B cell (primary cell): ENCODE measurements around the gene APMAP. TPM values are rescaled to one million over a fixed set of nuclear protein-coding genes. Genes with fewer than 3 reads are reported as not detected.

Experiments used
- ATAC-seq: fragments of 200-7000 bp; cut with Tn5 transposase; one replicate; pipeline ENCODE4 v1.10.0; 2021; ENCODE audit warnings: low read depth, mild to moderate bottlenecking, moderate number of reproducible peaks, moderate library complexity
- CTCF ChIA-PET: fragments of 350-600 bp; sonication (Branson Sonifier 250); formaldehyde crosslinking; loops from one replicate; lab custom pipeline; 2021; ENCODE audit warnings: antibody characterized with exemption, inconsistent platforms; lab: Charles Lee
- POLR2A ChIA-PET: fragments of 350-600 bp; sonication (Branson Sonifier 250); formaldehyde crosslinking; loops from one replicate; lab custom pipeline; 2021; ENCODE audit warnings: antibody characterized with exemption; lab: Charles Lee
- DNase-seq: peaks from one replicate; pipeline ENCODE4 v3.0.0; 2013
- H2AFZ ChIP-seq: 2 replicates; pipeline ENCODE4 v1.6.1; 2012; ENCODE audit warnings: mild to moderate bottlenecking, low read depth, low read length; ENCODE audit not compliant: insufficient read depth, poor library complexity, severe bottlenecking
- H3K27ac ChIP-seq, 2 donors: 1 replicate in 1 of 2; 2 replicates in 1 of 2; pipeline ENCODE4 v1.5.1; 2012 to 2013; ENCODE audit warnings: low read length in 2 of 2, mild to moderate bottlenecking in 2 of 2, moderate library complexity in 1 of 2
- H3K27me3 ChIP-seq, 4 experiments: fragments of 200-600 bp in 1 of 4; sonication (generic) in 1 of 4; replicated peaks in 1 of 4; 1 replicate in 2 of 4; 2 replicates in 2 of 4; pipeline versions ENCODE4 v1.6.1 to v1.7.0; 2013 to 2016; ENCODE audit warnings: low read length in 3 of 4, mild to moderate bottlenecking in 2 of 4, mixed read lengths in 1 of 4, moderate library complexity in 1 of 4; ENCODE audit not compliant: insufficient read depth in 4 of 4, control insufficient read depth in 3 of 4; ENCODE audit errors: control extremely low read depth in 1 of 4
- H3K36me3 ChIP-seq, 2 experiments: replicated peaks in 1 of 2; 1 replicate in 1 of 2; 2 replicates in 1 of 2; pipeline versions ENCODE4 v1.6.1 to v1.7.1; 2013; ENCODE audit warnings: low read length in 1 of 2; ENCODE audit not compliant: insufficient read depth in 2 of 2, control insufficient read depth in 1 of 2; ENCODE audit errors: control extremely low read depth in 1 of 2, extremely low read depth in 1 of 2
- H3K4me1 ChIP-seq, 2 donors: fragments of 200-600 bp in 1 of 2; sonication (generic) in 1 of 2; 1 replicate in 1 of 2; 2 replicates in 1 of 2; pipeline versions ENCODE4 v1.5.1 to v1.6.1; 2013 to 2017; ENCODE audit warnings: low read length in 2 of 2; ENCODE audit not compliant: control insufficient read depth in 2 of 2, insufficient read depth in 2 of 2
- H3K4me2 ChIP-seq: replicated peaks from 2 replicates; pipeline ENCODE3; 2012; ENCODE audit warnings: mild to moderate bottlenecking, low read depth, low read length; ENCODE audit not compliant: poor library complexity, severe bottlenecking
- H3K4me3 ChIP-seq, 5 experiments: fragments of 200-600 bp in 1 of 5; sonication (generic) in 1 of 5; 1 replicate in 3 of 5; 2 replicates in 2 of 5; pipeline versions ENCODE4 v1.5.1 to v1.7.0; 2011 to 2016; ENCODE audit warnings: low read length in 4 of 5, mild to moderate bottlenecking in 4 of 5, low read depth in 2 of 5, control low read depth in 1 of 5, moderate library complexity in 1 of 5; ENCODE audit not compliant: insufficient read depth in 1 of 5; ENCODE audit errors: control extremely low read depth in 1 of 5, extremely low read depth in 1 of 5
- H3K79me2 ChIP-seq: fragments of 200-600 bp; sonication (generic); one replicate; pipeline ENCODE4 v1.6.0; 2016; ENCODE audit warnings: low read length; ENCODE audit not compliant: control insufficient read depth, insufficient read depth
- H3K9ac ChIP-seq: fragments of 200-600 bp; sonication (generic); 2 replicates; pipeline ENCODE4 v1.6.1; 2017; ENCODE audit warnings: mild to moderate bottlenecking, low read length, moderate library complexity
- H3K9me3 ChIP-seq, 3 donors: one replicate each; pipeline versions ENCODE4 v1.6.1 to v1.7.1; 2013; ENCODE audit warnings: low read length in 2 of 3; ENCODE audit not compliant: control insufficient read depth in 2 of 3, insufficient read depth in 1 of 3; ENCODE audit errors: control extremely low read depth in 1 of 3
- H4K20me1 ChIP-seq: 2 replicates; pipeline ENCODE4 v1.6.0; 2012; ENCODE audit warnings: mild to moderate bottlenecking, low read length; ENCODE audit not compliant: insufficient read depth, control insufficient read depth, poor library complexity, severe bottlenecking
- H3K27ac Mint-ChIP-seq: one replicate; pipeline ENCODE4 v1.8.0; 2021; ENCODE audit warnings: mixed read lengths
- H3K27me3 Mint-ChIP-seq: one replicate; pipeline ENCODE4 v1.8.0; 2021; ENCODE audit warnings: mixed read lengths
- H3K4me1 Mint-ChIP-seq: one replicate; pipeline ENCODE4 v1.8.0; 2021; ENCODE audit warnings: mixed read lengths
- H3K4me3 Mint-ChIP-seq: one replicate; pipeline ENCODE4 v1.8.0; 2021; ENCODE audit warnings: mixed read lengths
- H3K9me3 Mint-ChIP-seq: one replicate; pipeline ENCODE4 v1.8.0; 2022; ENCODE audit warnings: mixed read lengths; ENCODE audit not compliant: insufficient read depth
- EZH2 ChIP-seq: IDR thresholded peaks from 2 replicates; pipeline ENCODE4 v1.6.1; 2012; ENCODE audit warnings: borderline replicate concordance, low read depth, mild to moderate bottlenecking, moderate library complexity, low read length; ENCODE audit not compliant: insufficient read depth, poor library complexity, severe bottlenecking
- WGBS: methylation state at CpG from one replicate; pipeline ENCODE4 v1.1.5; 2013; ENCODE audit warnings: missing lambda C conversion rate; ENCODE audit not compliant: insufficient coverage; 5-methylcytosine and 5-hydroxymethylcytosine counted together
- intact Hi-C: fragments of 100-400 bp; cut with micrococcal nuclease; formaldehyde crosslinking; loops from one replicate; pipeline ENCODE4 v1.10.0; 2022
- polyA plus RNA-seq: library from polyadenylated mRNA; depleted of rRNA; stranded (reverse); fragments of >200 nt; gene quantifications from 2 replicates; pipeline ENCODE4 v1.2.3, GENCODE V29; 2012
- total RNA-seq, 2 donors: library from RNA; stranded (reverse); fragments of 120-200 nt in 1 of 2; gene quantifications; 1 replicate in 1 of 2; 2 replicates in 1 of 2; pipeline versions ENCODE4 v1.2.3 to v1.2.4, GENCODE V29; 2013 to 2022
- TF ChIP-seq, protein P1 (sequence below): fragments of 200-600 bp; IDR thresholded peaks from one replicate; pipeline ENCODE4 v1.8.0; 2022; ENCODE audit warnings: antibody characterized with exemption, mild to moderate bottlenecking

APMAP gene
- total and polyA plus RNA-seq, 2 donors (not counting 1 experiment from before 2014, with no cell fraction given): 9.1 to 28.0 TPM

DNA sequence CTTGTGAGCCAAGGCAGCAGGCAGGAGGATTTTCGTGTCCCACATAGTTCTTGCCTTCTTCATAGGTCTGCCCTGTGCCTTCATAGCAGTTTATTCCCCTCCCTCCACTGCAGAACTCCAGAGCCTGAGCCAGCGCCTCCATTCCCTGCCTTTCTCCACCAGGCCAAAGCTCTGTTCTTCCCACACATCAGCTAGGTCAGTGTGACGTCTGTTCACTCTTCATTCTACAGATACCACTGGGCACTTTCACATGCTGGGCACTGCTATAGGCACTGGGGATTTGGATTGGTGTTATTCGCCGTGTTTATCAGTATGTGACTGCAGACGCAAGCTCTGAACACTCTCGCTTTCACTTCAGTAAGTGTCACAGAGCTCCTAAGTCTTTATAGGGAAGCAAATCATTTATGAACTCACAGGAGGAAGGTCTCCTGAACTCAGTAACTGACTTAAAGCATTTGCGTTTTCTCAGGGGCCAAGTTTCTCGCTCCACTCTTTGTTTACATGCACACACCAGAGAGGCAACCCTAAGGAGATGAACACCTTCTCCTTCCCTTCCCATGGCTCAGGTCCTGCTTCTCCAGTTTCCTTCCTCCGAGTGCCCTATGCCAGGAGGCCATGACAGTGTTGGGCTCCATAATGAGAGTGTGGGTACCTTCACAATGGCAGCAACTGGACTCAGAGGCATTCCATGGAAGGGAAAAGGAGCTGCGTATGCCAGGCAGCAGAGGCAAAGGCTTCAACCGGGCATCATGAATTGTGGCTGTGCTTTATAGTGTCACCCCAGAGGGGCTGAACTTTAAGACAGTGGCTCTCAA is 6.3 kb upstream of the APMAP start:
- Mint-ChIP-seq H3K9me3 (no peaks in the 10 kb centered on the region), H3K4me3 (no peak overlapping the region), H3K27me3 (no peaks in the 10 kb centered on the region), H3K27ac (no peak overlapping the region), H3K4me1 (peaks cover 14% of the 10 kb centered on the region)
- TF ChIP-seq, protein P1, sequence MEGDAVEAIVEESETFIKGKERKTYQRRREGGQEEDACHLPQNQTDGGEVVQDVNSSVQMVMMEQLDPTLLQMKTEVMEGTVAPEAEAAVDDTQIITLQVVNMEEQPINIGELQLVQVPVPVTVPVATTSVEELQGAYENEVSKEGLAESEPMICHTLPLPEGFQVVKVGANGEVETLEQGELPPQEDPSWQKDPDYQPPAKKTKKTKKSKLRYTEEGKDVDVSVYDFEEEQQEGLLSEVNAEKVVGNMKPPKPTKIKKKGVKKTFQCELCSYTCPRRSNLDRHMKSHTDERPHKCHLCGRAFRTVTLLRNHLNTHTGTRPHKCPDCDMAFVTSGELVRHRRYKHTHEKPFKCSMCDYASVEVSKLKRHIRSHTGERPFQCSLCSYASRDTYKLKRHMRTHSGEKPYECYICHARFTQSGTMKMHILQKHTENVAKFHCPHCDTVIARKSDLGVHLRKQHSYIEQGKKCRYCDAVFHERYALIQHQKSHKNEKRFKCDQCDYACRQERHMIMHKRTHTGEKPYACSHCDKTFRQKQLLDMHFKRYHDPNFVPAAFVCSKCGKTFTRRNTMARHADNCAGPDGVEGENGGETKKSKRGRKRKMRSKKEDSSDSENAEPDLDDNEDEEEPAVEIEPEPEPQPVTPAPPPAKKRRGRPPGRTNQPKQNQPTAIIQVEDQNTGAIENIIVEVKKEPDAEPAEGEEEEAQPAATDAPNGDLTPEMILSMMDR: no peak
- TF ChIP-seq EZH2: no peak
- no peaks in the 10 kb centered on the region for H3K27me3 ChIP-seq
- H3K79me2 ChIP-seq: no peaks in the 10 kb centered on the region
- DNase-seq (no peak), ATAC-seq (no peak)
- H2AFZ ChIP-seq: no peak overlapping the region
- no peaks in the 10 kb centered on the region for H3K9me3 ChIP-seq
- no peak overlapping the region for H3K4me2 ChIP-seq
- H3K36me3 ChIP-seq: peaks cover 7% of the 10 kb centered on the region in 2 experiments
- ChIA-PET POLR2A (no interaction called here), CTCF (interaction anchor here (0.6 to 9.8 kb wide), 3 partner anchors 56 to 439 kb away, joined by 3 to 250 read pairs (median 3); no protein-coding TSS in a partner anchor)
- intact Hi-C loops: no loop called here
- 87% methylated on average over 8 of the region's 12 CpGs for WGBS
- peaks cover 0 to 9% of the 10 kb centered on the region in 2 donors for H3K4me1 ChIP-seq
- no peak overlapping the region for H3K4me3 ChIP-seq
- H3K27ac ChIP-seq: no peak overlapping the region
- H3K9ac ChIP-seq: no peak overlapping the region
- H4K20me1 ChIP-seq: no peaks in the 10 kb centered on the region

DNA sequence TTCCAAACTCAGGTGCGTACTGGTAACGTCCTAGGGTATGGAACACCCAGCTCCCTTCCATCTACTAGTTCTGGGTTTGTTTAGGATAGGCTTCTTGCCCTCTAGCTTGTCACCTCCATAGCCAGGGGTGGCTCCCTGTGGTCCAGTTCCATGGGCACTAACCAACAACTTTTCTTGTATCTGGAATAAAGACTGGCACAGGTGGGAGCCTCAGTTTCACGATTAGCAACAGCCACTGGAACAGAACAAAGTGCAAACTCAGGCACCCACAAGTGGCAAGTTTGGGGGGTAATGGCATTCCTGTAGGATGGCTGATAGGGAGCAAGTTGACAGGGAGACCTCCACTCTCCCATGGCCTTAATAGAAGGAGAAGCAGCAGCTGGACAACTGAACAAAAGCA is 5.6 kb upstream of the APMAP start:
- intact Hi-C loops: no loop called here
- H3K27me3 Mint-ChIP-seq: no peaks in the 10 kb centered on the region
- Histone ChIP-seq H2AFZ (no peak overlapping the region), H3K79me2 (no peaks in the 10 kb centered on the region), H3K9me3 (no peaks in the 10 kb centered on the region), H3K4me3 (no peak overlapping the region), H3K27ac (no peak overlapping the region), H3K27me3 (no peaks in the 10 kb centered on the region), H3K9ac (no peak overlapping the region), H3K36me3 (peaks cover 3 to 5% of the 10 kb centered on the region in 2 experiments), H4K20me1 (no peaks in the 10 kb centered on the region), H3K4me2 (no peak overlapping the region), H3K4me1 (peaks cover 6 to 15% of the 10 kb centered on the region in 2 donors)
- H3K4me3 Mint-ChIP-seq: no peak overlapping the region
- ChIA-PET CTCF (interaction anchor here (1.1 to 9.8 kb wide), 3 partner anchors 26 to 66 kb away, joined by 4 to 250 read pairs (median 5); no protein-coding TSS in a partner anchor), POLR2A (no interaction called here)
- no peaks in the 10 kb centered on the region for H3K9me3 Mint-ChIP-seq
- DNase-seq (no peak), ATAC-seq (no peak)
- no peak for TF ChIP-seq EZH2
- TF ChIP-seq, protein P1: no peak
- peaks cover 20% of the 10 kb centered on the region for H3K4me1 Mint-ChIP-seq
- WGBS: 100% methylated on average over 1 of the region's 3 CpGs
- no peak overlapping the region for H3K27ac Mint-ChIP-seq
